Testis (tissue), 3 donors: ENCODE measurements around the gene NMT1. TPM values are rescaled to one million over a fixed set of nuclear protein-coding genes. Genes with fewer than 3 reads are reported as not detected.
A peak's percentile ranks its signal among the peaks of the same experiment; 100 is the strongest.
"Not testable (repeated sequence)": the region's sequence is repeated elsewhere in the genome, so short reads cannot be mapped to it uniquely, and the experiment has no call there.

Source experiments
- DNase-seq: peaks from one replicate; pipeline ENCODE4 v3.0.0-alpha.2; 2019
- H3K27ac ChIP-seq, 2 donors: fragments of 200-600 bp; sonication (generic); one replicate each; pipeline ENCODE4 v1.5.1; 2019
- H3K27me3 ChIP-seq: fragments of 200-600 bp; sonication (generic); one replicate; pipeline ENCODE4 v1.5.1; 2019
- H3K36me3 ChIP-seq: fragments of 200-600 bp; sonication (generic); one replicate; pipeline ENCODE4 v1.5.1; 2017; ENCODE audit warnings: low read depth; ENCODE audit errors: missing control alignments
- H3K4me1 ChIP-seq: fragments of 200-600 bp; sonication (generic); one replicate; pipeline ENCODE4 v1.5.1; 2019
- H3K4me3 ChIP-seq, 2 donors: fragments of 200-600 bp; sonication (generic); one replicate each; pipeline ENCODE4 v1.5.1; 2017 to 2019
- H3K9me3 ChIP-seq: fragments of 200-600 bp; sonication (generic); one replicate; pipeline ENCODE4 v1.5.1; 2017
- CTCF ChIP-seq, 3 experiments: fragments of 450-650 bp in 2 of 3; fragments of 200-600 bp in 1 of 3; sonication (generic) in 1 of 3; IDR thresholded peaks; one replicate each; pipeline ENCODE4 v1.5.1; 2016 to 2019; ENCODE audit warnings: antibody characterized with exemption in 3 of 3, mild to moderate bottlenecking in 2 of 3, moderate library complexity in 1 of 3
- POLR2A ChIP-seq: fragments of 450-650 bp; IDR thresholded peaks from one replicate; pipeline ENCODE4 v1.6.1; 2017; ENCODE audit warnings: antibody characterized with exemption, mild to moderate bottlenecking, moderate library complexity
- WGBS, 2 donors: methylation state at CpG; one replicate each; pipeline ENCODE4 v1.1.5; 2018; 5-methylcytosine and 5-hydroxymethylcytosine counted together
- intact Hi-C: fragments of 100-400 bp; cut with DNase I; formaldehyde crosslinking; loops from one replicate; pipeline ENCODE4 v1.15.1; 2023; ENCODE audit warnings: low total_unique reads
- polyA plus RNA-seq: library from polyadenylated mRNA; stranded (reverse); fragments of 350-450 nt; fragmentation: Illumina TruSeq; extraction: RNeasy Lipid Tissue Mini Kit (QIAGEN cat#74804); gene quantifications from one replicate; pipeline ENCODE4 v1.2.3, GENCODE V29; 2014; ENCODE audit warnings: low read depth, low replicate concordance; ENCODE audit not compliant: insufficient read depth
- total RNA-seq, 2 donors: library from RNA; depleted of rRNA; stranded (reverse); fragments of >200 nt; gene quantifications; one replicate each; pipeline ENCODE4 v1.2.3, GENCODE V29; 2016

Gene NMT1
- total and polyA plus RNA-seq, 3 donors from 2014 or later: 76.1 to 143 (median 79.0) TPM

GRCh38 chr17:45123076-45123770, 62.1 kb downstream of the NMT1 start:
- Histone ChIP-seq H3K27me3 (no peaks in the 10 kb centered on the region), H3K4me1 (peaks cover 25% of the 10 kb centered on the region), H3K36me3 (no peaks in the 10 kb centered on the region), H3K27ac (no peak overlapping the region), H3K4me3 (no peak overlapping the region), H3K9me3 (no peaks in the 10 kb centered on the region)
- no peak for DNase-seq
- WGBS, 2 donors: 87 to 89% methylated on average over 6 of the region's 6 CpGs
- TF ChIP-seq POLR2A (no peak), CTCF (IDR thresholded peaks at IDR 0.05) (no peak)
- intact Hi-C loops: loop anchor here (10.0 kb wide), 1 partner anchor 348 kb away; no protein-coding TSS in a partner anchor

DNA sequence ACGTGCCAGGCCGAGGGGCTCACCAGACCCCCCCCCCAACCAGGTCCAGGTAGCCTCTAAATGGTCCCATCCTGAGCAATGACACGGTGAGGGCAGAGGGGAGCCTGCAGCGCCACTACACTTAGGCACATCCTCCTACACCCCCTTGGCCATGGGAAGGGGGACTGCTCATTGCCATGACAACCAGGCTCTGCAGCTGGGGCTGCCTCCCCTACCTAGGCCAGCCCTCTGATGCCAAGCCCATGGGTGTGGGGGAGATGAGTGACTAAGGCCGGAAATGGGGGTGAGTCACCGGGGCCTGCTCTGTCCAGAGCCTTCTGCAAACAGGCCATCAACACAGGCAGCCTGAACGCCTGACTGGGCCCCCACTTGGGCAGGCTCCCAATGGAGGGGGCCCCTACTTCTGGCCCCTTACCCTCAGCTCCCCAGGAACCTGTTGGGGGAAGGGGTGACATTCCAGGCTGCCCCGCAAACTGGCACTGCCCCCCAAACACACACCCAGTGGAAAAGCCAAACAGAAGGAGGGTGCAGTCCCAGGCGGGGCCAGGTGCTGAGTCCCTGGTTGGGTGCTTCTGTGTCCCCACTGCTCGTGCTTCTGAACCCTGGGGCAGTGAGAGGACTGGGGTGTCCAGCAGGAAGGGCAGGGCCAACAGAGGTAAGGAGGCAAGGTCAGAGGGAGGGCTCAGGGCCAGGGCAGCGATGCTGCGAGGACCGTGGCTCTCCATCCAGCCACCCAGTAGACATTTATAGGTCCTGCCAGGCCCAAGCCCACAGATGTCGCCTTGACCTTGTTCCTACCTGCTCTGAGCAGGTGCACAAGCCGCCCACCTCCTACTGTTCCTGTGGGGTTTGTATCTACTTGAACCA, 63.0 kb downstream of the NMT1 start:
- no peak for TF ChIP-seq CTCF (IDR thresholded peaks at IDR 0.05)
- no peak for TF ChIP-seq POLR2A
- Histone ChIP-seq H3K4me3 (no peak overlapping the region), H3K9me3 (no peaks in the 10 kb centered on the region), H3K27ac (no peak overlapping the region), H3K27me3 (no peaks in the 10 kb centered on the region), H3K36me3 (no peaks in the 10 kb centered on the region), H3K4me1 (peaks cover 34% of the 10 kb centered on the region)
- intact Hi-C loops: loop anchor here (10.0 kb wide), 1 partner anchor 349 kb away; no protein-coding TSS in a partner anchor
- DNase-seq: no peak
- 63 to 85% methylated on average over 8 to 15 of the region's 15 CpGs for WGBS, 2 donors

GRCh38 chr17:45124797-45125122, 63.6 kb downstream of the NMT1 start:
- H3K9me3 ChIP-seq, DNase-seq, H3K27ac ChIP-seq, H3K27me3 ChIP-seq, H3K36me3 ChIP-seq, H3K4me3 ChIP-seq: not testable (repeated sequence)
- 60 to 74% methylated on average over 5 of the region's 5 CpGs for WGBS, 2 donors
- peaks cover 40% of the 10 kb centered on the region for H3K4me1 ChIP-seq
- intact Hi-C loops: loop anchor here (10.0 kb wide), 1 partner anchor 350 kb away; no protein-coding TSS in a partner anchor

GRCh38 chr17:45125509-45125908, 64.4 kb downstream of the NMT1 start:
- intact Hi-C loops: loop anchor here (10.0 kb wide), 1 partner anchor 351 kb away; no protein-coding TSS in a partner anchor
- 92 to 96% methylated on average over 8 of the region's 8 CpGs for WGBS, 2 donors
- TF ChIP-seq CTCF (IDR thresholded peaks at IDR 0.05): no peak
- no peak for TF ChIP-seq POLR2A
- Histone ChIP-seq H3K4me1 (peaks cover 45% of the 10 kb centered on the region), H3K27me3 (no peaks in the 10 kb centered on the region), H3K27ac (no peak overlapping the region), H3K4me3 (no peak overlapping the region), H3K36me3 (no peaks in the 10 kb centered on the region), H3K9me3 (no peaks in the 10 kb centered on the region)
- no peak for DNase-seq

DNA sequence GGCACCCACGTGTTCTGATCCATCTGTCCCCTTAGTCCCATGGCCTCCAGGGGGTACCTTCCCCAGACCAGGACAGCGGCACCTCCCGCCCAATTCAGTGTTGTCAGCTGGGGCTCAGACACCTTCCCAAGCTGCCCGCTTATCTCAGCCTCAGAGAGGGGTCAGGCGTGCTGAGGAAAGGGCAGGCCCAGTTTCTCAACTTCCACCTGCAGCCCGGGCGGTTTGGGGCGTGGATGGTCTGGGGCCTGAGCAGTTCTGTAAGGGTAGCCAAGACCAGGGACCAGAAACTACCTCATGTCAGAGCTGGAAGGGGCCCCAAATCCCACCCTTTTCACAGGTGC, 66.1 kb downstream of the NMT1 start:
- intact Hi-C loops: loop anchor here (10.0 kb wide), 1 partner anchor 352 kb away; no protein-coding TSS in a partner anchor
- H3K27ac ChIP-seq: peak overlapping the region; percentile 62 to 98

More for the DNA sequence above, 66.1 kb downstream of the NMT1 start:
- H3K36me3 ChIP-seq: no peaks in the 10 kb centered on the region
- no peak overlapping the region for H3K4me3 ChIP-seq
- no peak for TF ChIP-seq POLR2A
- no peak for TF ChIP-seq CTCF (IDR thresholded peaks at IDR 0.05)
- WGBS, 2 donors: 62 to 73% methylated on average over 4 to 8 of the region's 8 CpGs
- DNase-seq: no peak
- H3K9me3 ChIP-seq: no peaks in the 10 kb centered on the region
- H3K27me3 ChIP-seq: no peaks in the 10 kb centered on the region
- peaks cover 54% of the 10 kb centered on the region for H3K4me1 ChIP-seq
